HG03159 (cell line): ENCODE measurements around the gene PPID.
A peak's percentile ranks its signal among the peaks of the same experiment; 100 is the strongest.
"Not testable (repeated sequence)": the region's sequence is repeated elsewhere in the genome, so short reads cannot be mapped to it uniquely, and the experiment has no call there.

Source experiments
- ATAC-seq: cut with Tn5 transposase; IDR thresholded peaks from one replicate; pipeline ENCODE4 v1.9.1; 2021; ENCODE audit warnings: mild to moderate bottlenecking, moderate library complexity; ENCODE audit not compliant: unreplicated experiment

PPID gene

DNA sequence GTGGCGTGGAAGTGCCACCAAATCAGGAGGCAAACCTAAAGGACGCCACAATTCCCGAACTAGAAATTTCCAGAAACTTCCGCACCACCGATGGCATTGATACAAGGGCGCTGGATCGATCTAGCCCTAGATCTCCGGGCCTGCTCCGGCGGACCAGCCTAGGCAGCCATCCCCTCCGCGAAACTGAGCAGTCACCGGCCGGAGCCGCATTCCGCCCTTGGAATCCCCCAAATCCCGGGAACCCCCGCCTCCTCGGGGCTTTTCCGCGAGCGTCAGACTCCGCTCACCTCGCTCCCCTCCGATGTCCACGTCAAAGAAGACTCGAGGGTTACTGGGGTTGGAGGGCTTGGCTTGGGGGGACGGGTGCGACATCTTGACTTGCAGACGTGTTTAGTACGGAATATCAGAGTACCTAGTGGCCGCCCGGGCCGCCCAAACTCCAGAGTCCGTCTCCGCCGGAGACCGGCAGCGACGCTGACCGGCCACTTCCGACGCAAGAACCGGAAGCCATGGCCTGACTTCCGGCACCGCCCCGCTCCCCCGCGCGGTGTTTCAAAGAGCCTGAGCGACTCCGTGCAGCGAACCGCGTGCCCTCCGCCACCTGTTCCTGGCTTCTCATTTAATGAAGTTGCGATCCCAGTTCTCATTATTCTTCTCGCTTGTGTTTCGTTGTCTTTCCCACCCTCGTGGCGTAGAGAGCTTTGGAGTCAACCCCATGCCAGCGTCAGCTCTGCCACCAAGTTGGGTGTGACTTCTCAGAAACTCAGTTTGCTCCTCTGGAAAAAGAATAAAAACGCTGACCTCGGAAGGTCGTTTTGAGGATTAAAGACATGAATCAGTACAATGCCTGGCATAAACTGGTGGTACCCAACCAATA lies at the start of gene PPID:
PPID (minus strand) TSS at position 480 of the 877 bp plus-strand sequence; CDS start at position 372, 108 bp downstream.
- ATAC-seq = peak; percentile 98

GRCh38 chr4:158771776-158772175 lies 48.6 kb upstream of the PPID start:
- ATAC-seq = no peak

DNA sequence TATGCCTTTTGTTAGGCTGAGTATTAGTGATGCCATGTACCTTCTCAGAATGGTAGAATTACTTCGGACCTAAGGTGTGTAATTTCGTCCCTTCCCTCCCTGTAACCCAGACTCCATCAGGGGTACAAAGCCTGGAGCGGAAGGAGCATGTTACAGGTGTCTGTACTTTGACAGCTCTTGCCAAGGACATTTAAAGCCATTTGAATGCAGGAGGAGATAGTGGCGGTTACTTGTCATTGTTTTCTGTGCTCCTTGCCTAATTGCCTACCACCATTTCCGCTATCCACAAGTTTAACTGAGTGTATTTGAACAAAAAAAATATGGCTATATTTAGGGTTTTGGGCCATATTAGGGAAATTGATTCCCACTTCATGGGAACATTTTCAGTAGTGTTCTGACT lies 47.5 kb upstream of the PPID start:
- ATAC-seq = no peak

DNA sequence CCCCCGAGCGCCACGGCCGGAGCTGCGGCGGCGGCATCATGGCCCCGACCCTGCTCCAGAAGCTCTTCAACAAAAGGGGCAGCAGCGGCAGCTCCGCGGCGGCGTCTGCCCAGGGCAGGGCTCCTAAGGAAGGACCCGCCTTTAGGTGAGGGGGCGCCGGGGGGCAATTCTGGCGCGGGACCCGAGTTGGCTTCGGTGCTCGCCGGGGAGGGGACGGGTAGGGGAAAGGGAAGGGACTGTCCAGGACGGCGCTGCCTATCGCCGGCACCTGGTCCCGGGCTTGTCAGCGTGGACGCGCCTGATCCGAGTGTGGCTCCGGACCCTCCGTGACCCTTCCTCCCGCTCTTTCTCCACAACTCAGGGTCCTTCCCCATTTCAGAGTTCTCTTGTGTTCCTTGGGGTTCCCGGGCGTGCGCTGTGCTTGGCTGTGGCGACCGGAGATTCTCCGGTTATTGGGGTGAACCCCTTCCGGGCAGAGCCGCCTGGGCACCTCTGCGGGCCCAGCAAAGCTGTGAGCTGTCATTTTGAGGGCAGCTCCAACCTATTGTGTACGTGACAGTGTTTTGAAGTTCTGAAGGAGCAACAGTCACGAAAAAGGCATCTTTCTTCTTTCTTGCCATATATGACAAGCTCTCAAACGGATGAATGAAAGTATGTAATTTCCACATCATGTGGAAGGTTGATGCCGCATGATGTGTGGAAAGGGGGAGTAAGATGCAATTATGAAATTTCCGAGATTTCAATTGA lies 46.2 kb upstream of the PPID start:
- peak; percentile 28 for ATAC-seq

- peak; percentile 79 for ATAC-seq
Observed at GRCh38 chr4:158768555-158769174, 45.5 kb upstream of the PPID start, which contains the start of gene FNIP2. TSS of gene FNIP2 (plus strand) at chr4:158769026. CDS start at chr4:158769213, 187 bp downstream.

- no peak for ATAC-seq
Observed at GRCh38 chr4:158767451-158767850, 44.3 kb upstream of the PPID start.

DNA sequence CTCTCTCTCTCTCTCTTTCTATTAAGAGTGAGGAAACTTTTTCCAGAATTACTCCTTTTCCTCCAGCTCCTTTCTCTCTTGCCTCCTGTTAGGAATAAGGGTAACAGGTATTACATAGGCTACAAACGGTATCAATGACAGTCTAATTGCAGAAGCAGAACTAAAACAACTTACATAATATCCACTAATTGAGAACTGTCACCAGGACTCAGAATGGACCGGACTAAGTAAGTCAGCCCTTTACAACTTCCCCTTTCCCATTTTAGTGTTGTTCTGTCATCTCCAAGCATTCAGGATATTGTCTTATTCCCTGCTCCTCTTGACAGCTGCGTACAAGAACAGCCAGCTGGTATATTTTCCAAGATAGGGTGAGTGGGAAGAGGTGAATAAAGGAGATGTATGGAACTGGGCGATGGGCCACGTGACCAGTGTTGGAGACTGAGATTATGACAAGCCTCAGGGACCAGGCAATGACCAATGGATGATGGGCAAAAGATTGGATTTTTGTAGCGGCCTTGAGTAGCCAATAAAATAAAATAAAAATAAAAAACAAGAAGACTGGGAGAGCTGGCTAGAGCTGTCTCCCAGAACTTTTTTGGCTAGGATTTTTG lies 43.3 kb upstream of the PPID start:
- ATAC-seq = no peak

DNA sequence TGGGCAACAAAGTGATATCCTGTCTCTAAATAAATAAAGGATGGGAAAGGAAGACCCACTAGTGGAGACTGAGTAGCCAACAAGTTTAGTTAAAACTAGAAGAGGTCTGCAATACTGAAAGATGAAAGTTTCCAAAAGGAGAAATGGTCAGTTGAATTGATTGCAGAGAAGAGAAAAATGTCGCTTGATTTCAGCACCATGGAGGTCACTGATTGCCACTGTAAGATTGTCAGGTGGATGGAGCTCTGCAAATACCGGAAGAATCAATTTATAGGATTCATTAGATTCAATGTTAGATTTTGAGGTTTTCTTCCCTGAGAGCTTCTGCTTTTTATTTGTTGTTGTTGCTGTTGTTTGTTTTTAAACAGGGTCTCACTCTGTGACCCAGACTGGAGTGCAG lies 40.3 kb upstream of the PPID start:
- no peak for ATAC-seq

- ATAC-seq = no peak
Observed at GRCh38 chr4:158762553-158762952, 39.4 kb upstream of the PPID start.

GRCh38 chr4:158760866-158761265 lies 37.7 kb upstream of the PPID start:
- ATAC-seq = no peak

GRCh38 chr4:158759539-158759938 lies 36.3 kb upstream of the PPID start:
- ATAC-seq = not testable (repeated sequence)

GRCh38 chr4:158758703-158759102 lies 35.5 kb upstream of the PPID start:
- no peak for ATAC-seq

DNA sequence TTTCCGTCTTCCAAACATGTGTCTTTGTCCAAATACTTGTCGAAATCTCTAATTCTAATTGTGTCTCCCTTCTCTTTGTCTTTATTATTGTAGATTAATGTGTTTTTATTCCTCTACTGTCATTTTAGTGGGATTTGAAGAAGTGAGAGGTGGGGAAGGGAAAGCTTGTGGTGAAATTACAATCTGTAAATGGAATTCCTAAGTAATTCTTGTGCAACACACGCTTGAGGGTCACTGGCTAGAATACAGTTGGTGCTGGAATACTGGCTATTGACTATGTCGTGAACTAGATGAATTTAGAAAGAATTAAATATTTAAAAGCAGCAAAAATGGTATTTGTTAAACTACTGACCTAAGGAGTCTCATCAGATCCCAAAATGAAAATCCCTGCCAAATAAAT lies 34.9 kb upstream of the PPID start:
- ATAC-seq = no peak

- no peak for ATAC-seq
Observed at GRCh38 chr4:158756588-158756987, 33.4 kb upstream of the PPID start.

DNA sequence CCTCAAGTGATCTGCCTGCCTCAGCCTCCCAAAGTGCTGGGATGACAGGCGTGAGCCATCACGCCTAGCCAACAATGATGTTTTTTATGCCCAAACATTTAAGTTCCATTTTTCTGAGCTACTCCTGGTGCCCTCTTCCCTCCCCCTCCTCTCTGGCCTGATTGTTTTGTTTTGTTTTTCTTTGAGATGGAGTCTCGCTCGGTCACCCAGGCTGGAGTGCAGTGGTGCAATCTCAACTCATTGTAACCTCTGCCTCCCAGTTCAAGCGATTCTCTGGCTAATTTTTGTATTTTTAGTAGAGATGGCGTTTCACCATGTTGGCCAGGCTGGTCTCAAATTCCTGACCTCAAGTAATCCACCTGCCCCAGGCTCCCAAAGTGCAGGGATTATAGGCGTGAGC lies 32.6 kb upstream of the PPID start:
- ATAC-seq = not testable (repeated sequence)

GRCh38 chr4:158754385-158755180 lies 31.4 kb upstream of the PPID start:
- no peak for ATAC-seq

DNA sequence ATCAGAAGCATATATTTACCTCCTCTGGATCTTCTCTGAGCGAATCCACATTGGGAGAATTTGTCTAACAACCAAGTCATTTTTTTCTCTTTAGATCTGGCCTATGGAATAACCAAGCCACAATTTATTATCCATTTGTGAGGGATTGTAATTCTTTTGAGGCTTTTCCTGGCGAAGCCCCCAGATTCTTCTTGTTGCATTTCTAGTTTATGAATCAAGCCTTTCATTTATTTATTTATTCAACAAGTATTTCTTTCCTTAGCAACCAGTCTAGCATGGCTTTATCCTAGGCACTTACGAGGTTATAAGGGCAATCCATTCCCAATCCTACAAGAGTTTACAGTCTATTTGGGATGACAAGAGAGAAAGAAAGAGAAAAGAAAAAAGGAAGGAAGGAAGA lies 27.2 kb upstream of the PPID start:
- no peak for ATAC-seq

- ATAC-seq = not testable (repeated sequence)
Observed at GRCh38 chr4:158746537-158746936, 23.3 kb upstream of the PPID start.

DNA sequence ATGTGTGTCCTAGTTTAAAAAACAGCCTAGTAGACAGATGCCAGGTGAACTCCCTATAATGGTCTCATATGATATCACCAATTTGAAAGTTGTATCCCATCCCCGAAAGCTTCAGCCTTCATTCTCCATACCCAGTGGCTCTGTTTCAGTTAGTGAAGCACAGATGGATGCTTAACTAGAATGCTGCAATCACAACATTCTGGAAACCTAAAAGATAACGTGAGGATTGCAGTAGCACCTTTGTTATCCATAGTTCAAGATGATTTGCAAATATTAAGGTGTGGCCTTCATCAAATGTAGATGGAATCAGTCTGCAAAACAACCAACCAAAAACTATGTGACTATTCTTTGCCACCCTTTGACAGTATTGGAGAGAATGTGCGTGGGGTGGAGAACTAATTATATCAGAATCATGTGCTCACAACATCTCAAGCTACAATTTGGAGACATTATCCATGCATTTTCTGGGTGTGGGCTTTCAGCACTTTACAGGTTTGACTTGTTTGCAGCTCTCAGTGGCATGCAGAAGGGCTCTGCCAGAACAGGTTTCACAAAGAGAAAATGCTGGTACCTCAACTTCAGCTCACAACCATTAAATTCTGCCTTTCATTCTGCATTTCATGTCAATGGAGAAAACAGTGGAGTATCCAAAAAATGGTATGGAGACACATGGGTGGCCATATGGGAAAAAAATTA lies 18.3 kb upstream of the PPID start:
- ATAC-seq = no peak

DNA sequence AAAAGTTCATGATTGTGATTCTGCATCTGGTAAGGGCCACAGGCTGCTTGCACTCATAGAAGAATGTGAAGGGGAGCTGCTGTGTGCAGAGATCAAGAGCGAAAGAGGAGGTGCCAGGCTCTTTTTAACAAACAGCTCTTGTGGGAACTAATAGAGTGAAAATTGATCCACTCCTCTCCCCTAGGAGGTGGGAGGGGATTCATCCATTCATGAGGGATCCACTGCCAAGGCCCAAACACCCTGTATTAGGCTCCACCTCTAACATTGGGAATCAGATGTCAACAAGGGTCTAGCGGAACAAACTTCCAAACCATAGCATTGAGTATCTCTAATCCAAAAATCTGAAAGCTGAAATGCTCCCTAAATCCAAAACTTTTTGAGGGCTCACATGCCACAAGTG lies 16.4 kb upstream of the PPID start:
- no peak for ATAC-seq
